Central memory CD8-positive, alpha-beta T cell (primary cell): ENCODE results near the gene TNPO2.
"Not testable (repeated sequence)": the region's sequence is repeated elsewhere in the genome, so short reads cannot be mapped to it uniquely, and the experiment has no call there.

Source experiments
- ATAC-seq: fragments of 150-1000 bp; cut with Tn5 transposase; replicated peaks from 2 replicates; pipeline ENCODE4 v1.10.0; 2022; ENCODE audit warnings: mild to moderate bottlenecking, moderate FRiP score, moderate number of reproducible peaks; ENCODE audit not compliant: poor library complexity, severe bottlenecking; ENCODE audit errors: extremely low read depth
- DNase-seq, 2 donors: peaks; one replicate each; pipeline ENCODE4 v3.0.0; 2021; ENCODE audit warnings: low spot score in 2 of 2
- H3K27ac Mint-ChIP-seq: one replicate; pipeline ENCODE4 v1.8.0; 2022; ENCODE audit warnings: low read depth, mild to moderate bottlenecking, moderate library complexity, mixed read lengths
- H3K27me3 Mint-ChIP-seq: one replicate; pipeline ENCODE4 v1.8.0; 2022; ENCODE audit warnings: mixed read lengths
- H3K36me3 Mint-ChIP-seq: one replicate; pipeline ENCODE4 v1.8.0; 2022; ENCODE audit warnings: mild to moderate bottlenecking, moderate library complexity, mixed read lengths; ENCODE audit not compliant: insufficient read depth
- H3K4me1 Mint-ChIP-seq: one replicate; pipeline ENCODE4 v1.8.0; 2022; ENCODE audit warnings: mixed read lengths
- H3K4me3 Mint-ChIP-seq: one replicate; pipeline ENCODE4 v1.8.0; 2022; ENCODE audit warnings: mild to moderate bottlenecking, moderate library complexity, mixed read lengths
- H3K9me3 Mint-ChIP-seq: one replicate; pipeline ENCODE4 v1.8.0; 2022; ENCODE audit warnings: mixed read lengths

The TNPO2 gene

GRCh38 chr19:12712077-12712476, 11.7 kb downstream of the TNPO2 start:
- not testable (repeated sequence) for H3K27ac Mint-ChIP-seq, ATAC-seq, H3K9me3 Mint-ChIP-seq, H3K27me3 Mint-ChIP-seq, H3K4me1 Mint-ChIP-seq, H3K4me3 Mint-ChIP-seq, DNase-seq
- peaks cover 26% of the 10 kb centered on the region for H3K36me3 Mint-ChIP-seq

DNA sequence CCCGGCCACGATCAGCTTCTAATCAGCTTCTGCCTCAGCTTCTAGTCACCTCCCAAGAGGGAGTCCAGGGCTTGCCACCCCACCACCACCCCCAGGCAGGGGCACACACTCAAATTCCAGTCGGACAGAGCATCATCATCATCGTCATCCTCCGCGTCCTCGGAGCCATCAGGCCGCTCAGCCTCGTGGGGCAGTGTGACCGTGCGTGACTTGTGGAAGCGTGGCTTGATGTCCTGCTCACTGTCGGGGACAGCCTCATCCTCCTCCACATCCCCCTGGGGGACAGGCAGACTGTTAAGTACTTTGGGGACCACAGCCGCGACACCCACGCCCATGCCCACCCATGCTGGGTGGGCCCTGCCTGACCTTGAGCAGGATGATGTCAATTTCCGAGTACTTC, 12.5 kb downstream of the TNPO2 start:
- DNase-seq (no peak), ATAC-seq (no peak)
- peaks cover 28% of the 10 kb centered on the region for H3K36me3 Mint-ChIP-seq
- H3K4me3 Mint-ChIP-seq, result no peak overlapping the region
- no peaks in the 10 kb centered on the region for H3K27me3 Mint-ChIP-seq
- H3K4me1 Mint-ChIP-seq, result peaks cover 6% of the 10 kb centered on the region
- H3K9me3 Mint-ChIP-seq, result no peaks in the 10 kb centered on the region
- H3K27ac Mint-ChIP-seq, result no peak overlapping the region

- ATAC-seq (no peak), DNase-seq (no peak)
- no peak overlapping the region for H3K27ac Mint-ChIP-seq
- peaks cover 29% of the 10 kb centered on the region for H3K36me3 Mint-ChIP-seq
- H3K4me1 Mint-ChIP-seq, result peaks cover 6% of the 10 kb centered on the region
- H3K27me3 Mint-ChIP-seq, result no peaks in the 10 kb centered on the region
- no peak overlapping the region for H3K4me3 Mint-ChIP-seq
- no peaks in the 10 kb centered on the region for H3K9me3 Mint-ChIP-seq
Observed at GRCh38 chr19:12708641-12709040, 15.1 kb downstream of the TNPO2 start.

DNA sequence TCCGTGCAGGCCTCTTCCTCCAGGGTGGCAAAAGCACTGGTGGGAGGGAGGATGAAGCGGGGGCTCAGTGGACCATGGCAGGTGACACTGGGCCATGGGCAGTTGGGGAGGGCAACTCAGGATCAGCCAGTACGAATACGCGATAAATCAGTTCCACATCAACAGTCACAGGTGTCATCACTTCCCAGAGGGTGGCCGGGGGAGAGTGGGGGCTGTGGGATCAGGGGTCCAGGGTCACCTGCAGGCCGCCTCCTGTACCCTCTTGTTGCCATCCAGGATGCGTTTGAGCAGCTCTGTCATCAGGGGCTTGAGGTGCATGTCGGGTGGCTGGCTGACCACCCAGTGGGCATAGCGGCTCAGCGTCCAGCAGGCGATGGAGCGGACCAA, 17.4 kb downstream of the TNPO2 start:
- Mint-ChIP-seq H3K4me1 (no peaks in the 10 kb centered on the region), H3K36me3 (peaks cover 32% of the 10 kb centered on the region), H3K27ac (no peak overlapping the region), H3K27me3 (no peaks in the 10 kb centered on the region), H3K4me3 (no peak overlapping the region), H3K9me3 (no peaks in the 10 kb centered on the region)
- no peak for ATAC-seq
- no peak for DNase-seq

DNA sequence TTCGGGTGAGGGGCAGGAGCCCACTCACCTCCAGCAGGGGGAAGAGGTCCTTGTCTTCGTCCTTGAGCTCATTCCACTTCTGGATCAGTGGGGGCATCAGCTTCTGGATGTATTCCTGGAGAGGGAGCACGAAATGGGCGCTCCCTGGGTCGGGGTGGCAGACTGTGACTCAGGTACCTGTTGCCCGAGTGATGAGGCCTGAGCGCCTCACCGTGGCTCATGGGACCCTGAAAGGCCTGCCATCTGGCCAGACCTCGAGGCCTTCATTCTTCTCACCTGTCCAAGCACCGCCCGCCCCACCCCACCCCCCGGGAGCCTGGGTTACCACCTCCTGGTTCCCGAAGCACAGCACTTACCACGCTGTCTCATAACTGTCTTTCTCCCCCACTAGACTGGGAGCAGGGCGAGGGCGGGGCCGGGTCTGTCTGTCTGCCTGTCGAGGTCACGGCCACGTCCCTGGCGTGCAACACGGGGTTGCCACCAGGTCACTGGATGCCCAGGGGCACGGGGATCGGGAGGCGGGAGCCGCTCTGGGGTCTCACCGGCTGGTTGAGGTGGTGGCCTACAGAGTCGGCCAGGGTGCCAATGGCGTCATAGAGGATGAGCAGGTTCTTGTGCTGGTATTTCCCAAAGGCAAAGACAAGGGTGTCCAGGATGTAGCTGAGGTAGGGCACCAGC, 17.9 kb downstream of the TNPO2 start:
- DNase-seq (no peak), ATAC-seq (no peak)
- H3K9me3 Mint-ChIP-seq, result no peaks in the 10 kb centered on the region
- no peaks in the 10 kb centered on the region for H3K4me1 Mint-ChIP-seq
- no peaks in the 10 kb centered on the region for H3K27me3 Mint-ChIP-seq
- peaks cover 30% of the 10 kb centered on the region for H3K36me3 Mint-ChIP-seq
- no peak overlapping the region for H3K4me3 Mint-ChIP-seq
- H3K27ac Mint-ChIP-seq, result no peak overlapping the region

DNA sequence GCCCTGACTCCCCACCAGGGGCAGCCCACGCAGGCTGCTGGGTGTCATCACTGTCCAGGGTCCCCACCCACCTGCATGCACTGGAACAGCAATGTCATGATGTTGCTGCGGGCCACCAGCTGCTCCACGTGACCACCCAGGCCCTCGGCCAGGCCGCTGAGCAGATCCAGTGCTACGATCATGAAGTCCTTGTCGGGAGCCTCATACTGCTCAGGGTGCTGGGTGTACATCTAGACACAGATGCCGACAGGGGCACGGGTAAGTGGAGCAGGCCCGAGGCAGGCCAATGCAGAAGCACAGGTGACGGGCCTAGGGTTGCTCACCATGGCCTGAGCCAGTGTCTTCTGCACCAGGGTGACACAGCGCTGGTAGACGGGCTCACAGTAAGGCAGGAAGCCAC, 18.6 kb downstream of the TNPO2 start:
- ATAC-seq (no peak), DNase-seq (no peak)
- Mint-ChIP-seq H3K36me3 (peaks cover 30% of the 10 kb centered on the region), H3K27ac (no peak overlapping the region), H3K27me3 (no peaks in the 10 kb centered on the region), H3K4me3 (no peak overlapping the region), H3K9me3 (no peaks in the 10 kb centered on the region), H3K4me1 (no peaks in the 10 kb centered on the region)

- Mint-ChIP-seq H3K27me3 (no peaks in the 10 kb centered on the region), H3K4me3 (no peak overlapping the region), H3K4me1 (peaks cover 4% of the 10 kb centered on the region), H3K27ac (no peak overlapping the region), H3K9me3 (no peaks in the 10 kb centered on the region), H3K36me3 (peaks cover 28% of the 10 kb centered on the region)
- DNase-seq (no peak), ATAC-seq (no peak)
Observed at GRCh38 chr19:12703046-12703445, 20.7 kb downstream of the TNPO2 start.

DNA sequence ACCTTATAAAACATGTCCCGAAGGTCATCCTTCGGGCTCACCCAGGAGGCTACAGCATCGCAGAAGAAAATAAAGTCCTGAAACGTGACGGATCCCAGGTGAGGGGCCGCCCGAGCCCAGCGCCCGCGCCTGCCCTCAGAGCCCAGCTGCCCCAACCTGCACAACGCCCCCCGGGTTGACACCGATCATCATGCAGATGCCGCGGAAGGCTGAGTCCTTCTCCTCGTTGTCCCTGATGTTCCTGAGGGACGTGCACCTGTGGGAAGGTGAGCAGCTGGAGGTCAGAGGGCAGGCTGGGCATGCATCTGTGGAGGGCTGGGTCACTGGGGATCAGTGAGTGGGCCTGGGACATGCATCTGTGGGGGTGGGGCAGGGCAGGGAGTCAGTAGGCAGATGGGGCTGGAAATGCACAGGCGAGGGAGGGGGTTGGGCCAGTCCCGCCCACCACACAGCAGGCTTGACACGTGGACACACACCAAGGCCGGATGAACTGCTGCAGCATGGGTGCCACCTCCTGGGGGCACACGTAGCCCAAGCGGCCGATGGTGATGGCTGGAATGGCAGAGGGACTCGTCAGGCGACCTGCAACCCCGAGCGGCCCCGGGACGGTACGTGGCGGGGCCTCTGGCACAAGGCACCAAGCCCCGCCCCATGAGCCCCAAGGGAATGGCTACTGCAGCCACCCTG, 22.0 kb downstream of the TNPO2 start:
- Mint-ChIP-seq H3K36me3 (peaks cover 27% of the 10 kb centered on the region), H3K27me3 (no peaks in the 10 kb centered on the region), H3K4me3 (no peak overlapping the region), H3K9me3 (no peaks in the 10 kb centered on the region), H3K4me1 (peaks cover 6% of the 10 kb centered on the region), H3K27ac (no peak overlapping the region)
- no peak for ATAC-seq
- no peak for DNase-seq

GRCh38 chr19:12698138-12698537, 25.6 kb downstream of the TNPO2 start:
- Mint-ChIP-seq H3K4me3 (peak overlapping the region; percentile 52), H3K27me3 (no peaks in the 10 kb centered on the region), H3K9me3 (no peaks in the 10 kb centered on the region), H3K27ac (no peak overlapping the region), H3K36me3 (peaks cover 11% of the 10 kb centered on the region), H3K4me1 (peaks cover 6% of the 10 kb centered on the region)
- no peak for DNase-seq
- ATAC-seq, result no peak

DNA sequence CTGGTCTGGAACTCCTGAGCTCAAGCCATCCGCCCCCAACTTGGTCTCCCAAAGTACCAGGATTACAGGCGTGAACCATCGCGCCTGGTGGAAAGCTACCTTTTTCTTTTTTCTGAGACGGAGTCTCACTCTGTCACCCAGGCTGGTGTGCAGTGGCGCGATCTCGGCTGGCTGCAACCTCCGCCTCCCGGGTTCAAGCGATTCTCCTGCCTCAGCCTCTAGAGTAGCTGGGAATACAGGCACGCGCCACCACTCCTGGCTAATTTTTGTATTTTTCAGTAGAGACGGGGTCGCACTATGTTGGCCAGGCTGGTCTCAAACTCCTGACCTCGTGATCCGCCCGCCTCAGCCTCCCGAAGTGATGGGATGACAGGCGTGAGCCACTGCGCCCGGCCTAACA, 26.3 kb downstream of the TNPO2 start:
- DNase-seq, ATAC-seq, H3K36me3 Mint-ChIP-seq, H3K27me3 Mint-ChIP-seq, H3K9me3 Mint-ChIP-seq, H3K27ac Mint-ChIP-seq, H3K4me1 Mint-ChIP-seq: not testable (repeated sequence)
- H3K4me3 Mint-ChIP-seq, result peak overlapping the region; percentile 27

- peaks cover 6% of the 10 kb centered on the region for H3K4me1 Mint-ChIP-seq
- no peaks in the 10 kb centered on the region for H3K27me3 Mint-ChIP-seq
- peak within 1 kb of the TSS; percentile 89 for H3K27ac Mint-ChIP-seq
- DNase-seq (peak; percentile 95 to 99), ATAC-seq (peak; percentile 97)
- no peaks in the 10 kb centered on the region for H3K9me3 Mint-ChIP-seq
- peak within 1 kb of the TSS; percentile 82 for H3K4me3 Mint-ChIP-seq
- peaks cover 6% of the 10 kb centered on the region for H3K36me3 Mint-ChIP-seq
Observed at GRCh38 chr19:12696366-12697335, 27.1 kb downstream of the TNPO2 start, which contains the start of gene FBXW9. Gene FBXW9, minus strand, starts transcription at chr19:12696631. Its CDS starts 50 bp downstream, at chr19:12696581.

DNA sequence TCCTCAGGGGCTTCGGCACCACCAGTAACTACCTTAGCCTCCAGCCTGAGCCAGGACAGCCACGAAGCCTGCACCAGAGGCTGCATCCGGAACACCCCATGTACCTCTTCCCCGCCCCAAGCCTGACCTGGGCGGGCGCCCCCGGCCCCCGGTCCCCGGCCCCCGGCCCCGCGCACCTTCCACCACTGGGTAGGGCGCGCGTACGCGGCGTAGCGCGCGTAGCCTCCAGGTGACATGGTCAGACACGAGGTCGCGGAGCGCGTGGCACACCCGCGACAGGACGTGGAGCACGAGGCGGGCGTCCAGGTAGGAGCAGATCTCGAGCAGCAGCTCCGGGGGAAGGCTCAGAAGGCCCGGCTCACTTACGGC, 27.8 kb downstream of the TNPO2 start:
- H3K36me3 Mint-ChIP-seq, result peaks cover 5% of the 10 kb centered on the region
- H3K27me3 Mint-ChIP-seq, result no peaks in the 10 kb centered on the region
- H3K4me1 Mint-ChIP-seq, result peaks cover 6% of the 10 kb centered on the region
- ATAC-seq (no peak), DNase-seq (no peak)
- H3K27ac Mint-ChIP-seq, result peak overlapping the region; percentile 89
- peak overlapping the region; percentile 82 for H3K4me3 Mint-ChIP-seq
- no peaks in the 10 kb centered on the region for H3K9me3 Mint-ChIP-seq
